Lower lobe of right lung (tissue), 2 donors: ENCODE data around the gene MAP3K7CL. TPM values are rescaled to one million over a fixed set of nuclear protein-coding genes. Genes with fewer than 3 reads are reported as not detected.
"Not testable (repeated sequence)": the region's sequence is repeated elsewhere in the genome, so short reads cannot be mapped to it uniquely, and the experiment has no call there.

Experiments used
- ATAC-seq, 2 donors: fragments of 200-7000 bp; cut with Tn5 transposase; one replicate each; pipeline ENCODE4 v1.9.1; 2020 to 2022; ENCODE audit warnings: mild to moderate bottlenecking in 2 of 2, moderate library complexity in 2 of 2
- DNase-seq: peaks from one replicate; pipeline ENCODE4 v3.0.0-alpha.2; 2020
- H3K27ac ChIP-seq: fragments of 200-600 bp; one replicate; pipeline ENCODE4 v1.8.0; 2022
- H3K27me3 ChIP-seq: fragments of 200-600 bp; one replicate; pipeline ENCODE4 v1.8.0; 2022; ENCODE audit warnings: low read depth
- H3K36me3 ChIP-seq: fragments of 200-600 bp; one replicate; pipeline ENCODE4 v1.8.0; 2022; ENCODE audit warnings: mild to moderate bottlenecking
- H3K4me1 ChIP-seq: fragments of 200-600 bp; one replicate; pipeline ENCODE4 v1.8.0; 2022
- H3K4me3 ChIP-seq: fragments of 200-600 bp; one replicate; pipeline ENCODE4 v1.8.0; 2022; ENCODE audit warnings: mild to moderate bottlenecking
- H3K9me3 ChIP-seq: fragments of 200-600 bp; one replicate; pipeline ENCODE4 v1.8.0; 2022
- CTCF ChIP-seq: fragments of 200-600 bp; IDR thresholded peaks from one replicate; pipeline ENCODE4 v1.8.0; 2022; ENCODE audit warnings: antibody characterized with exemption, mild to moderate bottlenecking
- intact Hi-C: fragments of 100-400 bp; cut with DNase I; formaldehyde crosslinking; loops from one replicate; pipeline ENCODE4 v1.11.0; 2022
- total RNA-seq: library from RNA; stranded (reverse); fragmentation: NEBNext Ultra II Directional; extraction: Animal tissue kit (Norgen Biotek cat#: 25700); gene quantifications from one replicate; pipeline ENCODE4 v1.2.1, GENCODE V29; 2021
- donor health status: DM: no; HTN: yes; CAD: no; lungs with severe emphysema.

The MAP3K7CL gene
- total RNA-seq, 1 donor from 2014 or later: 8.3 TPM

- H3K27me3 ChIP-seq: no peaks in the 10 kb centered on the region
- DNase-seq: no peak
- H3K9me3 ChIP-seq: no peaks in the 10 kb centered on the region
- peaks cover 23% of the 10 kb centered on the region for H3K4me1 ChIP-seq
- intact Hi-C loops: loop anchor here (5.0 to 10.0 kb wide), 2 partner anchors 185 to 212 kb away; no protein-coding TSS in a partner anchor
- H3K27ac ChIP-seq: no peak overlapping the region
- H3K36me3 ChIP-seq: no peaks in the 10 kb centered on the region
- no peak for TF ChIP-seq CTCF
- no peak overlapping the region for H3K4me3 ChIP-seq
- no peak for ATAC-seq
Observed at GRCh38 chr21:29159842-29160241, 29.4 kb downstream of the MAP3K7CL start.

GRCh38 chr21:29162825-29163224 is 32.4 kb downstream of the MAP3K7CL start:
- intact Hi-C loops: loop anchor here (5.0 to 10.0 kb wide), 2 partner anchors 182 to 209 kb away; no protein-coding TSS in a partner anchor
- peaks cover 23% of the 10 kb centered on the region for H3K4me1 ChIP-seq
- not testable (repeated sequence) for H3K4me3 ChIP-seq, H3K27me3 ChIP-seq, H3K9me3 ChIP-seq, H3K36me3 ChIP-seq
- peak; percentile 52 for DNase-seq
- peak overlapping the region; percentile 51 for H3K27ac ChIP-seq
- peak; percentile 83 to 93 for ATAC-seq

- Histone ChIP-seq H3K27me3 (no peaks in the 10 kb centered on the region), H3K4me3 (no peak overlapping the region), H3K36me3 (no peaks in the 10 kb centered on the region), H3K4me1 (peaks cover 26% of the 10 kb centered on the region), H3K27ac (peak overlapping the region; percentile 51), H3K9me3 (no peaks in the 10 kb centered on the region)
- intact Hi-C loops: loop anchor here (5.0 to 10.0 kb wide), 2 partner anchors 181 to 209 kb away; no protein-coding TSS in a partner anchor
- peak; percentile 50 for DNase-seq
- TF ChIP-seq CTCF: no peak
- peak; percentile 65 to 69 for ATAC-seq
Observed at GRCh38 chr21:29163341-29164115, 33.1 kb downstream of the MAP3K7CL start.

GRCh38 chr21:29164323-29164942 is 34.0 kb downstream of the MAP3K7CL start:
- peak; percentile 71 for TF ChIP-seq CTCF
- intact Hi-C loops: loop anchor here (5.0 to 10.0 kb wide), 2 partner anchors 180 to 208 kb away; no protein-coding TSS in a partner anchor

GRCh38 chr21:29166323-29166722 is 35.9 kb downstream of the MAP3K7CL start:
- no peaks in the 10 kb centered on the region for H3K27me3 ChIP-seq
- peaks cover 36% of the 10 kb centered on the region for H3K4me1 ChIP-seq
- H3K36me3 ChIP-seq: no peaks in the 10 kb centered on the region
- H3K4me3 ChIP-seq: no peak overlapping the region
- H3K9me3 ChIP-seq: no peaks in the 10 kb centered on the region
- intact Hi-C loops: loop anchor here (10.0 kb wide), 1 partner anchor 178 kb away; no protein-coding TSS in a partner anchor
- ATAC-seq: no peak
- H3K27ac ChIP-seq: no peak overlapping the region
- TF ChIP-seq CTCF: no peak
- no peak for DNase-seq

More at GRCh38 chr21:29164323-29164942, 34.0 kb downstream of the MAP3K7CL start:
- ATAC-seq (peak; percentile 53 to 81), DNase-seq (no peak)
- Histone ChIP-seq H3K27ac (peak overlapping the region; percentile 51), H3K4me1 (peaks cover 36% of the 10 kb centered on the region), H3K4me3 (no peak overlapping the region), H3K9me3 (no peaks in the 10 kb centered on the region), H3K36me3 (no peaks in the 10 kb centered on the region), H3K27me3 (no peaks in the 10 kb centered on the region)
